ENCODE measurements around the gene CCDC57.

GRCh38 chr17:82188001-82188961 is 24.4 kb downstream of the CCDC57 start:
- no peak for TF ChIP-seq POLR2A (IDR thresholded peaks at IDR 0.05; ENCODE audit: low read depth, low read length)
- TF ChIP-seq CTCF (conservative IDR thresholded peaks at IDR 0.05; ENCODE audit: low read depth, low read length), result no peak
- no peak for TF ChIP-seq MAZ (IDR thresholded peaks at IDR 0.05; ENCODE audit: borderline replicate concordance, low read depth, low read length)
- TF ChIP-seq CHD1 (IDR thresholded peaks at IDR 0.05; ENCODE audit: low read depth, low read length), result no peak
- TF ChIP-seq MXI1 (IDR thresholded peaks at IDR 0.05; ENCODE audit: borderline replicate concordance, low read depth, low read length), result no peak
- no peak for TF ChIP-seq SMC3 (IDR thresholded peaks at IDR 0.05; ENCODE audit: low read depth, low read length)
- no peak for TF ChIP-seq RCOR1 (IDR thresholded peaks at IDR 0.05; ENCODE audit: insufficient replicate concordance, low read length)
- TF ChIP-seq FOS (IDR thresholded peaks at IDR 0.05; ENCODE audit: low read depth, low read length), result no peak
- no peak for TF ChIP-seq USF2 (IDR thresholded peaks at IDR 0.05; ENCODE audit: low read depth, low read length)
- no peak for TF ChIP-seq BHLHE40 (IDR thresholded peaks at IDR 0.05; ENCODE audit: low read depth, low read length)

Measured in IMR-90 (cell line).